Progenitor cell of endocrine pancreas (in vitro differentiated cells): Measurements from ENCODE around the gene CEP68. TPM values are rescaled to one million over a fixed set of nuclear protein-coding genes. Genes with fewer than 3 reads are reported as not detected.
"Not testable (repeated sequence)": the region's sequence is repeated elsewhere in the genome, so short reads cannot be mapped to it uniquely, and the experiment has no call there.

Experiments
- DNase-seq: peaks from one replicate; pipeline ENCODE4 v3.0.0; 2021; ENCODE audit warnings: low spot score; ENCODE audit not compliant: unreplicated experiment
- H3K27ac Mint-ChIP-seq: 2 replicates; pipeline ENCODE4 v1.8.0; 2021; ENCODE audit warnings: mild to moderate bottlenecking, moderate library complexity, mixed read lengths
- H3K27me3 Mint-ChIP-seq: 2 replicates; pipeline ENCODE4 v1.8.0; 2021; ENCODE audit warnings: mixed read lengths
- H3K36me3 Mint-ChIP-seq: 2 replicates; pipeline ENCODE4 v1.8.0; 2022; ENCODE audit warnings: mixed read lengths; ENCODE audit not compliant: insufficient read depth
- H3K4me1 Mint-ChIP-seq: 2 replicates; pipeline ENCODE4 v1.8.0; 2021; ENCODE audit warnings: low read depth, mixed read lengths
- H3K4me3 Mint-ChIP-seq: 2 replicates; pipeline ENCODE4 v1.8.0; 2021; ENCODE audit warnings: low read depth, mild to moderate bottlenecking, moderate library complexity, mixed read lengths
- H3K9me3 Mint-ChIP-seq: 2 replicates; pipeline ENCODE4 v1.8.0; 2021; ENCODE audit warnings: low read depth, mixed read lengths
- CTCF ChIP-seq: fragments of 200-600 bp; sonication (generic); IDR thresholded peaks from one replicate; pipeline ENCODE4 v1.5.0; 2021; ENCODE audit warnings: antibody characterized with exemption, mild to moderate bottlenecking; ENCODE audit not compliant: unreplicated experiment
- total RNA-seq: library from RNA; stranded (reverse); gene quantifications from 2 replicates; pipeline ENCODE4 v1.2.1, GENCODE V29; 2021

Gene CEP68
- total RNA-seq, 1 donor from 2014 or later = 22.0 TPM

GRCh38 chr2:65116645-65117044 lies 60.4 kb downstream of the CEP68 start:
- TF ChIP-seq CTCF = no peak
- Mint-ChIP-seq H3K36me3 (peaks cover 7% of the 10 kb centered on the region), H3K9me3 (peaks cover 3% of the 10 kb centered on the region), H3K4me3 (no peak overlapping the region), H3K27ac (peak overlapping the region; percentile 43), H3K27me3 (no peaks in the 10 kb centered on the region), H3K4me1 (peaks cover 2% of the 10 kb centered on the region)
- no peak for DNase-seq

- no peak for DNase-seq
- Mint-ChIP-seq H3K9me3 (no peaks in the 10 kb centered on the region), H3K4me3 (no peak overlapping the region), H3K36me3 (peaks cover 2% of the 10 kb centered on the region), H3K27ac (peak overlapping the region; percentile 77), H3K4me1 (peaks cover 9% of the 10 kb centered on the region), H3K27me3 (no peaks in the 10 kb centered on the region)
- no peak for TF ChIP-seq CTCF
These were observed 64.9 kb downstream of the CEP68 start for GRCh38 chr2:65120990-65121693.

GRCh38 chr2:65122313-65122712 lies 66.1 kb downstream of the CEP68 start:
- H3K27ac Mint-ChIP-seq = no peak overlapping the region
- no peak for TF ChIP-seq CTCF
- no peak overlapping the region for H3K4me3 Mint-ChIP-seq
- no peaks in the 10 kb centered on the region for H3K27me3 Mint-ChIP-seq
- H3K9me3 Mint-ChIP-seq = no peaks in the 10 kb centered on the region
- H3K4me1 Mint-ChIP-seq = peaks cover 15% of the 10 kb centered on the region
- peaks cover 1% of the 10 kb centered on the region for H3K36me3 Mint-ChIP-seq
- no peak for DNase-seq

GRCh38 chr2:65125457-65125856 lies 69.2 kb downstream of the CEP68 start:
- not testable (repeated sequence) for H3K4me3 Mint-ChIP-seq, DNase-seq, H3K27ac Mint-ChIP-seq, H3K9me3 Mint-ChIP-seq, H3K36me3 Mint-ChIP-seq, H3K27me3 Mint-ChIP-seq
- peaks cover 25% of the 10 kb centered on the region for H3K4me1 Mint-ChIP-seq

GRCh38 chr2:65128297-65129190 lies 72.3 kb downstream of the CEP68 start:
- peaks cover 30% of the 10 kb centered on the region for H3K4me1 Mint-ChIP-seq
- H3K36me3 Mint-ChIP-seq = peaks cover 3% of the 10 kb centered on the region
- no peak for TF ChIP-seq CTCF
- H3K27me3 Mint-ChIP-seq = no peaks in the 10 kb centered on the region
- H3K27ac Mint-ChIP-seq = peak overlapping the region; percentile 100
- no peak for DNase-seq
- H3K4me3 Mint-ChIP-seq = peak overlapping the region; percentile 93
- no peaks in the 10 kb centered on the region for H3K9me3 Mint-ChIP-seq
